ENCODE results near the gene SEC24D.
A peak's percentile ranks its signal among the peaks of the same experiment; 100 is the strongest.
"Not testable (repeated sequence)": the region's sequence is repeated elsewhere in the genome, so short reads cannot be mapped to it uniquely, and the experiment has no call there.

The SEC24D gene, protein sequence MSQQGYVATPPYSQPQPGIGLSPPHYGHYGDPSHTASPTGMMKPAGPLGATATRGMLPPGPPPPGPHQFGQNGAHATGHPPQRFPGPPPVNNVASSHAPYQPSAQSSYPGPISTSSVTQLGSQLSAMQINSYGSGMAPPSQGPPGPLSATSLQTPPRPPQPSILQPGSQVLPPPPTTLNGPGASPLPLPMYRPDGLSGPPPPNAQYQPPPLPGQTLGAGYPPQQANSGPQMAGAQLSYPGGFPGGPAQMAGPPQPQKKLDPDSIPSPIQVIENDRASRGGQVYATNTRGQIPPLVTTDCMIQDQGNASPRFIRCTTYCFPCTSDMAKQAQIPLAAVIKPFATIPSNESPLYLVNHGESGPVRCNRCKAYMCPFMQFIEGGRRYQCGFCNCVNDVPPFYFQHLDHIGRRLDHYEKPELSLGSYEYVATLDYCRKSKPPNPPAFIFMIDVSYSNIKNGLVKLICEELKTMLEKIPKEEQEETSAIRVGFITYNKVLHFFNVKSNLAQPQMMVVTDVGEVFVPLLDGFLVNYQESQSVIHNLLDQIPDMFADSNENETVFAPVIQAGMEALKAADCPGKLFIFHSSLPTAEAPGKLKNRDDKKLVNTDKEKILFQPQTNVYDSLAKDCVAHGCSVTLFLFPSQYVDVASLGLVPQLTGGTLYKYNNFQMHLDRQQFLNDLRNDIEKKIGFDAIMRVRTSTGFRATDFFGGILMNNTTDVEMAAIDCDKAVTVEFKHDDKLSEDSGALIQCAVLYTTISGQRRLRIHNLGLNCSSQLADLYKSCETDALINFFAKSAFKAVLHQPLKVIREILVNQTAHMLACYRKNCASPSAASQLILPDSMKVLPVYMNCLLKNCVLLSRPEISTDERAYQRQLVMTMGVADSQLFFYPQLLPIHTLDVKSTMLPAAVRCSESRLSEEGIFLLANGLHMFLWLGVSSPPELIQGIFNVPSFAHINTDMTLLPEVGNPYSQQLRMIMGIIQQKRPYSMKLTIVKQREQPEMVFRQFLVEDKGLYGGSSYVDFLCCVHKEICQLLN

DNA sequence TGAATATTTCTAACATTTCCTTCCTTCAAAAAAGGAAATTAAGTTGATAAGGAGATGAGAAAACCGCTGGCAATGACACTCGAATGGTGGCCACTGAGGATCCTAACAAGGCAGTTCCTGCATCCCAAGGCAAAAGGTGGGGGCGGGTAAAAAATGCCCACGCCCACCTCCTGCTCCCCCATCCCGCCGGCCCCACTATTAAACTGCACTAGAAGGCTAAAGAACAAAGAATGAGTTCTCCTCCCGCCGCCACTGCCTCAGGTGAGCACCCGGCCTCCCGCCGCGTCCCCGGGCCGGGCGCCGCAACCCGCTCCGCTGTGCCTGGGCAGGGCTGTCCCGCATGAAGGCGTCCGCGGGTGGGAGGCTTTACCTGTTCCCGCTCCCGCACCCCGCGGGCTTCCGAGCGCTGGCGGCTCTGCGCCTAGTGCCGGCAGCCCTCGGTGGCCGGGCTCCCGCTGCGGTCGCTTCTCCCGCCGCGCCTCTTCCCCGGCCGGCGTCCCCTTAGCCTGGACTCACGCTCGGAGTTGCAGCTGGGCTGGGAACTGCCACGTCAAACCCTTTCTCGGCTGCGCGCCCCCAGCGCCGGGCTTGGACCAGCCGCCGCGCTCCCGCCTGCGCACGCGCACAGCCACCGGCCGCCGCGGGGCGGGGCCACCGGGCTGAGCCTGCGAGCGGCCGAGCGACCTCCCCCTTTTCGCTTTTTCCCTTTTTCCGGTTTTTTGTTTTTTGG is at the start of gene SEC24D:
Gene SEC24D (minus strand): TSS at position 556 of the 730 bp plus-strand sequence. CDS start 2,430 bp downstream, outside the sequence.
- peak; percentile 77 for DNase-seq

DNA sequence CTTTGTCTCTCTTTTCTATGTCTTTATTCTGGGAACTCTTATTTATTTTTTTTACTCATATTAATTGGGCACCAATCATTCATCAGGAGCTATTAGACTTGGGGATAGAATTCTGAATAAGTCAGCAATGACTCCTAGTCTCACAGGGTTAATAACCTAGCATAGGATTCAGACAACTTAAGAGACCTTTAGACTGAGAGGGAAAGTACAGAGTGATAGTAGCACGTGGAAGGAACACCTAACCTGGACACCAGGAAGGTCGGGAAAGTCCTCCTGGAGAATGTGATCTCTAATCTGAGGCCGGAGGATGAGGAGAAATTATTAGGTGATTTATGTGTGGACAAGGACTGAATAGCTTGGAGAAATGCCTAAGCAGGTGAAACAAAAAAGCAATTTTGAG is 48.8 kb upstream of the SEC24D start:
- no peak for DNase-seq

DNA sequence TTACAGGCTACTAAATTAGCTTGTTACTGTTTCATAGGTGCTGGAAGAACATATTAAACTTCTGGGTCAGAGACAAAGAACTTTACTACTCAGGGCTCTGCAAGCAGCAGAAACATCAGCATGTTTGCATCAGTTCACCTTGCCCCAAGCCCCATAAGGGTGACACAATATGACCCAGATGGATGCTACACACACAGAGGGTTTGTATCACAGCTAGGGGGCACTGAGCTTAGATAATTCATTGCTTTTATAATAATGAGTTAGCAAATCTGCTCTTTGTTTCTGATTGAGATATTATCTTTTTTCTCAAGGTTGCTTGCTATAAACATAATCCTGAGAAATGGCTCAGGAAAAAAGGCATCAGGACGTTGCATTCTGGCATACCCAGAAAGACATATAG is 47.9 kb upstream of the SEC24D start:
- no peak for DNase-seq

- DNase-seq, result no peak
These were observed 45.7 kb upstream of the SEC24D start for GRCh38 chr4:118881512-118882146.

- no peak for DNase-seq
These were observed 43.5 kb upstream of the SEC24D start for GRCh38 chr4:118879409-118879808.

DNA sequence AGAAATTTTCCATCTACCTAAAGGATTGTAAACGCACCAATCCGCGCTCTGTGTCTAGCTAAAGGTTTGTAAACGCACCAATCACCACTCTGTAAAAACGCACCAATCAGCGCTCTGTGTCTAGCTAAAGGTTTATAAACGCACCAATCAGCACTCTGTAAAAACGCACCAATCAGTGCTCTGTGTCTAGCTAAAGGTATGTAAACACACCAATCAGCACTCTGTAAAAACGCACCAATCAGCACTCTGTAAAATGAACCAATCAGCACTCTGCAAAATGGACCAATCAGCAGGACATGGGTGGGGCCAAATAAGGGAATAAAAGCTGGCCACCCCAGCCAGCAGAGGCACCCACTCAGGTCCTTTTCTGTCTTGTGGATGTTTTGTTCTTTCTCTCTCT is 42.6 kb upstream of the SEC24D start:
- DNase-seq, result not testable (repeated sequence)

DNA sequence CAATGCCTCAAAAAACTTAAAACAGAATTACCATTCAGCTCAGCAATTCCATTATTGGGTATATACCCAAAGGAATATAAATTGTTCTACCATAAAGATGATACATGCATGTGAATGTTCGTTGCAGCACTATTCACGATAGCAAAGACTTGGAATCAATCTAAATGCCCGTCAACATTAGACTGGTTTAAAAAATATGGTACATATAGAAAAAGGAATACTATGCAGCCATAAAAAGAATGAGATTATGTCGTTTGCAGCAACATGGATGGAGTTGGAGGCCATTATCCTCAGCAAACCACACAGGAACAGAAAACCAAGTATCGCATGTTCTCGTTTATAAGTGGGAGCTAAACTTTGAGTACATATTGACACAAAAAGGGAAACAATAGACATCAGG is 41.9 kb upstream of the SEC24D start:
- DNase-seq, result no peak

DNA sequence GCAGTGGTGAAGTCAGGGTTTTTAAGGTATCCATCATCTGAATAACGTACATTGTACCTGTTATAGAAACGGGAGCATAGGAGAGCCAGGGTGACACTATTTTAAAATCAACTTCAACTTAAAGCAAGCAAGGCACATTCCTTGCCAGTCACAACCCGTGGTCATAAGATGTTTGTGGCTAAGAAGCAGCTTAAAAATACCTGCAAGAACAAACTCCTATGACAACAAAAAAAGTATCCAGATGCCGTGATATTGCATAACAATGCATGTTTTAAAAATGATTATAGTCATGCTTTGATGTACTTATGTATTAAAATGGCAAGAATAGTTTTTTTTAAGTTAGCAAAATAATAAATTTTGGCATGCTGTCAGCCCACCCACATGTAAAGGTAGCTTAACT is 36.3 kb upstream of the SEC24D start:
- no peak for DNase-seq

DNA sequence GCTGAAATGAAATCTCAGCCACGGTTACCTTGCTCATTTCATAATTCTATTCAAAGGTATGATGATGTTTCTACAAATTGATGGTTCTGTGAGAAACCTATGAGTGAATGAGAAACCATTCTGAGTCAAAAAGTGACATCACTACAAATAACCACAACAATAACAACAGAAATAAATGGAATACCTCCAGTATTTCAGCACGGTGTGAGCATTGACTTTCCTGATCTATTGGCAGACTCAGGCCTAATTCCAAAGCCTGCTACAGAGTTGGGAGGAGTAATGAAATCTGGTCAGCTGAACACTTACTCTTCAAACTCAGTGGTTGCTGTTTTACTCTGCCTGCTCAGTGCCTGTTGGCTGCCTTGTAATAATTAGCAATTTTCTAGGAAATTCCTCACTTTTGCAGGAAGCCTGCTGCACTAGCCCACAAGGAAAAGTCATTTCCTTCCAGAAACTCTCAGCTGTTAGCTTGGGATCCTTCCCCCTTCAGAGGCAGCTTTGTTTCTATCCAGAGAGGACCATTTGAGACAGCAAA is 33.9 kb upstream of the SEC24D start:
- no peak for DNase-seq

DNA sequence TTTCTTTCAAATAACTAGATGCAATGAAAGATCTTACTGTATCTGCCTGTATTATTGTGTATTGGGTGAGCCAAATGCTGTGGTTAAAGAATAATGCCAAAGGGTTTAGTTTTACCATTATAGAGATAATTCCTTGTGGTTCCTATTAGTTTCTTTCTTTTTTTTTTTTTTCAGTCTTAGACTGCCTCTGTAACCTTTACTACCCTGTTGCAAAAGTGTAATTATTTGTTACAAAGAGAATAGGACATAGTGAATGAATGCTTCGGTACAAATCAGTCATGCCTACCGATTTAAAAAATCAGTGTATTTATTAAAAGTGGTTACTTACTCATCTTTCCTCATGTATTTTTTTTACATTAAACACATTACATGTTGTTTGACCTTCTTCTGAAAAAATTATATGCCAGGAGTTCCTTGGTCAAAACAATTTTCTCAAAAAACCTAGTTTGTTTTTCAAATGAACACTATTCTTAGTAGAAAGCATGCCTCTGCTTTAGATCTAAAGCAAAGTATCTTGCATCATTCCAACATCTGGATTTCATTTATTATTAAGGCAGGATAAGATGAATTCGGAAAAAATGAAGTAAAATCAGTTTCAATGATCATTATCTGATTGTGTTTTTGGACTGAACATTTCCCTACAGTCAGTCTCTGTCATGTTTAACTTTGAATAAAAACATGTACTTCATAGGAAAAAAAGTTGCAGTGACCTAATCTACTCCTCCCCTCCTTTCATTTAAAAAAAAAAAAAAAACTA is 31.6 kb upstream of the SEC24D start:
- no peak for DNase-seq

GRCh38 chr4:118866442-118866841 is 30.5 kb upstream of the SEC24D start:
- DNase-seq, result no peak

DNA sequence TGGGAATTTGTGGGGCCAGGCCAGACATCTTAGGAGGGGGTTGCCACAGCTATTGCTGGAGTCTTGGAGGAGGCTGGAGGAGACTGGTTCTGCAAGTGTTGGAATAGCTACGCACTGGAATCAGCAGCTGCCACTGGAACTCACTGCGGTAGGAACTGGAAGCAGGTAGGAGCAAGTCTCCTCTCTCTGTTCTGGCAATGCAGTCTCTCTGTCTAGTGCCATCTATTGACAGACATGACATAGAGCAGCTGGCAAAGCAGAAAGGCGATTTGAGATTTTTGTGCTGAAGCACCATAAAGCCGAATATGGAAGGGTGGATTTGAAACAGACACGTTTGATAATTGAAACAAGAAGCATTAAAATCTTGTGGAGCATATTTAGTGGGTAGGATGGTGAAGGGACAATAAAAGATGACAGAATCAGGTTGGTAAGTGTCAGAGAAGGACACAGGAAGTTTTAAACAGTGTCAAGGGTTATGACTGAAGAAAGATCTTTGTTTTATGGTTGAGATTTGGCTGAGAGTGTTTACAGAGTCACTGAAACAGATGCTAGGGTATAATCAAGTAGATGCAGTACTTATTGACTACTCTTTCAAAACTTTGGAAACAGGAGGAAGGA is 29.3 kb upstream of the SEC24D start:
- DNase-seq, result no peak

DNA sequence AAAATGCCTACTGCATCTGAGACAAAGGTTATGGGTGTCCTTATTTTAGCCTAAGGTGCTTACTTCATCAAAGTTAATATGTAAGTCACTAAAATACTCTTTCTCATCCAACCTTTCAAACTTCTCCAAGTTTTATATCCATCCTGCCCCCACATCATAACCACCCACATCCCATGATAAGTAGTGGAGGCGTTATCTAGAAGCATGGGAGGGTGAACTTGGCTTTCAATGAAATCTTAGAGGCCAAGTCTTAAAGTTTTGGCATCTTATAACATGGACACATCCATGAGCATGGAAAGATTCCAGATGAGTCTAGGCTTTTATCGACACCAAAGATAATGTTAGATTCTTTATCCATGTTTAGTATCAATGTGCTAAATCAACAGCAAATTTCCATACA is 22.9 kb upstream of the SEC24D start:
- no peak for DNase-seq

DNA sequence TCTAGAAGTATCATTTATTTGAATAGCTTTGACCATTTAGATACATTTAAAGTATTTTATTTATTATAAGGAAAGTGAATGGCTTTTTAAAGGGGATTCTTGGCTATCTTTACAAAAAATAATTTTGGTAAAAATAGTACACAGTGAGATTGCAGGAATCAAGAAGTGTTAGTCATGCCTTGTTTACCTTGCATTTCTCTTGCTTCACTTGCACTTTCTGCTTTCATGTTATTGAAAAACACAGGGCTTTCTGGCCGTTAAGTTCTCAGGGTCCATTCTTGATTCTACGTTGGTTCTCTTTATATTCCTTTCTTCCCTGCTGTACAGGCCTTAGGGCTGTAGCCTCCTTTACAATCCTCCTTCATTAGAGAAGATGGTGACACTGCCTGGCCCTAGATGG is 21.8 kb upstream of the SEC24D start:
- DNase-seq, result no peak

DNA sequence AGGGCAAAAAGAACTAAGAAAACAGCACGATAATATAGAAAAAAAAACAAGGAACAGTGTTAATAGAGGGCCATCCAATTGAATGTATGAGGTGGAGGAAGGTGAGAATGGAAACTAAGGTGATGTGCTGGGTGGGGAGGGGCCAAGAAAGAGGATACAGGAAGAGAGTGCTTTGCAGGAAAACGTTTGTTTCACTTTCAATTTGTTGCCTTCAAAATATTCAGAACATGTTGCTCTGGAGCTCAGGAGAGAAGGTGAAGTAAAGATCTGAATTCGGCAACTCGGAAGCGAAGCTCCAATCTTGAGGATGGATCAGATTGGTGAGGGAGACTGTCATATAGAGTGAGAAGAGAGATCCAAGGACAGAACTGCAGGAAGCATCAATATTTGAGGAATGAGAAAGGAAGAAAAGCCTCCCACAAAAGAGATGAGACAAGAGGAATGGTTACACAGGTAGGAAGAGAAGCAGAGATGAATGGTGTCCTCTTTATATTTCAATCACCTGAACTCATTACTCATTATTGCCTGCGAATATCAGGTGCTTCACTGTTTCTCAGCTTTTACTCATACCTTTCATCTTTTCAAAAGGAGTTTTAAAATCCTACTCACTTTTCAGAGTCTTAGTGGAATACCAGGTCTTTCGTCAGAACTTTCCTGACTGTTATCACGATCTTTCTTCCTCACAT is 14.7 kb upstream of the SEC24D start:
- DNase-seq, result no peak

DNA sequence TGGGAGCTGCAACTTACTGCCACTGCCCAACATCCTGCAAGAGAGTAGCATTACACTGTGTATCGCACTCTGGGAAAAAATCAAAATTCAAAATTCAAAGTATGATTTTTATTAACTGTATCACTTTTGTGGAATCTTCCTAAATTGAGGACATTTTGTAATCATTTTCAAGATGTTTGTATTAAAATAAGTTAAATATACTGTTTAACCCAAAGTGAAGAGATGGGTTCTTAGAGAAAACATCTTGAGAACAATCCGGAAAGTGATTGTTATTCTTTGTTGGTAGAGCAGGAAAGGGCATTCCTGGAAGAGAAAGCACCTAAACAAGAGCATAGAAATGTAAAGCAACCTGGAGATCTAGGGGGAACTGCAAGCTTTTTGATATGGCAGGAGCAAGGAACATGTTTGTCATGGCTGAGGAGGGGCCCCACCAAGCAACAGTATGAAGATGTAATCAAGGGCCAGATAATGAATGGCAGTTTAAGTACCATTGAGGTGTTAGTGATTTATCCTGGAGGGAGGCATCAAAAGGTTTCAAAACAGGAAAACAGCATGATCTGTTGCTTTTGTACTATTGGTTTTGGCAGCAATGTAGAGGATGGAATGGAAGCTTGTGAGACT is 14.1 kb upstream of the SEC24D start:
- DNase-seq, result no peak

- DNase-seq, result no peak
These were observed 13.0 kb upstream of the SEC24D start for GRCh38 chr4:118848901-118849300.

DNA sequence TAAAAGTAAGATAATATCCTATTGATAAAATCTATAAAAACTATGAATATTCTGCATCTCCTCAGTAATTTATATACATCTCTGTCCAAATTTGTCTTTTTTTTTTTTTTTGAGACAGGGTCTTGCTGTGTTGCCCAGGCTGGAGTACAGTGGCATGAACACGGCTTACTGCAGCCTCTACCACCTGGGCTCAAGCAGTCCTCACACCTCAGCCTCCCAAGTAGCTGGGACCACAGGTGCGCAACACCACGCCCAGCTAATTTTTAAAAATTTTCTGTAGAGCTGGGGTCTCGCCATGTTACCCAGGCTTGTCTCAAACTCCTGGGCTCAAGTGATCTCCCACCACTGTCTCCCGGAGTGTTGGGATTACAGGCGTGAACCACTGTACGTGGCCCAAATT is 12.3 kb upstream of the SEC24D start:
- no peak for DNase-seq

DNA sequence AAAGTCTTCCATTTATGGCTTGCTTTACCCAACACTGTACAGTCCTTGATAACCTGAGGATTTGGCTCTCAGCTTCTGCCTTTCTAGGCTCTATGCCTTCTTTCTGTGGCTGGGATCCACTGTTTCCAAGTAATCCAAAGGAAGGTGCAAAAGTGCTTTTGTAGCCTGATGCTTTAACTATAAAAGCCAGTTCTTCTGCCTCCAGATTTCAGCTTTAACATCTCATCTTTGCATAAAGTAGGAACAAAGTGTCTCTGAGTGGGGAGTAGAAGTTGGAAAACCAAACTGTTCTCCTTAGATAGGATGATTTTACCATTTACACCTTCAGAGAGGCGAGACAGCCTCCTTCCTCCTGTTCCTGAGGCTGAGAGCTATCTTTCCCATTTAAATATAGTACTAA is 11.1 kb upstream of the SEC24D start:
- DNase-seq, result no peak

GRCh38 chr4:118845552-118846050 is 9.7 kb upstream of the SEC24D start:
- no peak for DNase-seq

All from activated effector memory CD4-positive, alpha-beta T cell treated with Interleukin-2 at 50 U/mL for 16 hours (primary cell).